Hematopoietic multipotent progenitor cell treated with erythropoietin and hydrocortisone succinate and interleukin-3 and kit ligand, for 6 days (in vitro differentiated cells): Measurements from ENCODE around the gene TKTL1.
"Not testable (repeated sequence)": the region's sequence is repeated elsewhere in the genome, so short reads cannot be mapped to it uniquely, and the experiment has no call there.

Experiments
- DNase-seq: peaks from one replicate; pipeline ENCODE4 v3.0.0-alpha.2; 2015

The TKTL1 gene

GRCh38 chrX:154295664-154296310 is at the start of gene TKTL1:
TSS of gene TKTL1 (plus strand) at chrX:154295795. CDS start at chrX:154295860, 65 bp downstream.
- no peak for DNase-seq

- DNase-seq = not testable (repeated sequence)
These were observed 48.1 kb upstream of the TKTL1 start for GRCh38 chrX:154247377-154248045.

GRCh38 chrX:154248076-154248475 is 47.5 kb upstream of the TKTL1 start:
- not testable (repeated sequence) for DNase-seq

GRCh38 chrX:154257282-154257681 is 38.3 kb upstream of the TKTL1 start, which contains the start of gene OPN1MW3:
TSS of gene OPN1MW3 (plus strand) at chrX:154257582. CDS start at chrX:154257620, 38 bp downstream.
- DNase-seq = not testable (repeated sequence)

- DNase-seq = not testable (repeated sequence)
These were observed 36.9 kb upstream of the TKTL1 start for GRCh38 chrX:154258711-154259110.

- not testable (repeated sequence) for DNase-seq
These were observed 32.5 kb upstream of the TKTL1 start for GRCh38 chrX:154263072-154263471.

- DNase-seq = not testable (repeated sequence)
These were observed 26.4 kb upstream of the TKTL1 start for GRCh38 chrX:154269245-154269644.

- DNase-seq = not testable (repeated sequence)
These were observed 10.9 kb upstream of the TKTL1 start for GRCh38 chrX:154284489-154285338.

- DNase-seq = not testable (repeated sequence)
These were observed 9.2 kb upstream of the TKTL1 start for GRCh38 chrX:154286406-154286805.

- DNase-seq = no peak
These were observed 612 bp upstream of the TKTL1 start, which contains the start of gene TEX28 for GRCh38 chrX:154294791-154295574. TSS of gene TEX28 (minus strand) at chrX:154295124. CDS start at chrX:154292117, 3,007 bp downstream.

- DNase-seq = no peak
These were observed 1.1 kb downstream of the TKTL1 start for GRCh38 chrX:154296731-154297130.

GRCh38 chrX:154298312-154298711 is 2.7 kb downstream of the TKTL1 start:
- DNase-seq = no peak

GRCh38 chrX:154300816-154301215 is 5.2 kb downstream of the TKTL1 start:
- DNase-seq = peak; percentile 32

GRCh38 chrX:154302998-154303397 is 7.4 kb downstream of the TKTL1 start:
- not testable (repeated sequence) for DNase-seq

- no peak for DNase-seq
These were observed 7.9 kb downstream of the TKTL1 start for GRCh38 chrX:154303476-154303875.

GRCh38 chrX:154304846-154305245 is 9.3 kb downstream of the TKTL1 start:
- DNase-seq = no peak

GRCh38 chrX:154305541-154306205 is 10.1 kb downstream of the TKTL1 start:
- DNase-seq = peak; percentile 15

- no peak for DNase-seq
These were observed 11.6 kb downstream of the TKTL1 start for GRCh38 chrX:154307202-154307601.

- peak; percentile 74 for DNase-seq
These were observed 12.7 kb downstream of the TKTL1 start for GRCh38 chrX:154308108-154308946.

- no peak for DNase-seq
These were observed 13.6 kb downstream of the TKTL1 start for GRCh38 chrX:154309041-154309775.
